T-helper 2 cell treated with Interferon-gamma antibody and Interleukin-4, amounts not matched to agents 100 ng/mL and 5 ng/mL, for 36 hours (primary cell): Measurements from ENCODE around the gene CDK5RAP2. TPM values are rescaled to one million over a fixed set of nuclear protein-coding genes. Genes with fewer than 3 reads are reported as not detected.

Experiments used
- intact Hi-C: fragments of 100-400 bp; cut with micrococcal nuclease; formaldehyde crosslinking; loops from one replicate; pipeline ENCODE4 v1.15.1; 2023
- total RNA-seq: library from RNA; stranded (reverse); gene quantifications from 2 replicates; pipeline ENCODE4 v1.2.3, GENCODE V29; 2022

CDK5RAP2 gene
- total RNA-seq, 1 donor from 2014 or later = 91.6 TPM

DNA sequence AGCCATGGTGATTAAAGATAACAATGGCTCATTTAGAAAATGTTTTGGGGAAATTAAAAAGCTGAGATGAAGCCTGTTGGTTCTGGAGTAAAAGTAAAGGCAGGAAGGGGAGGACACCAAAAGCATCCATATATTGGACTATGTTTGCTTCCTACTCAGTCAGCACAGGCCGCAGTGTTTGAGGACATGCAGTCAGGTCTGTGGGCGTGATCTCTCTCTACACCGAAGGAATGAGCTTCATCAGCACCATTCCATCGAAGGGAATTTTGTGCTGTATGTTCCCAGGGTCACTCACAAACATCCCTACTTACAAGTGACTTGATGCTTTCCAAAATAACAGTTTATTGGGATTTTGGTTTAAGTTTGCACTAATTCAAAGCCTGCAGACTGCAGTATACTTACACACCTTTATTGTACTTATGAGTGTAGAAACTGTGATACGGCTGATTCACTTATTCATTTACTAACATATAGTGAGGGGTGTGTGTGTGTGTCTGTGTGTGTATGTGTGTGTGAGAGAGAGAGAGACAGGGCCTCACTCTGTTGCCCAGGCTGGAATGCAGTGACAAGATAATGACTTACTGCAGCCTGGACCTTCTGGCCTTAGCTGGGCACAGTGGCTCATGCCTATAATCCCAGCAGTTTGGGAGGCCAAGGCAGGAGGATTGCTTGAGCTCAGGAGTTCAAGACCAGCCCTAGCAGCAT lies 13.4 kb upstream of the CDK5RAP2 start:
- intact Hi-C loops = no loop called here

DNA sequence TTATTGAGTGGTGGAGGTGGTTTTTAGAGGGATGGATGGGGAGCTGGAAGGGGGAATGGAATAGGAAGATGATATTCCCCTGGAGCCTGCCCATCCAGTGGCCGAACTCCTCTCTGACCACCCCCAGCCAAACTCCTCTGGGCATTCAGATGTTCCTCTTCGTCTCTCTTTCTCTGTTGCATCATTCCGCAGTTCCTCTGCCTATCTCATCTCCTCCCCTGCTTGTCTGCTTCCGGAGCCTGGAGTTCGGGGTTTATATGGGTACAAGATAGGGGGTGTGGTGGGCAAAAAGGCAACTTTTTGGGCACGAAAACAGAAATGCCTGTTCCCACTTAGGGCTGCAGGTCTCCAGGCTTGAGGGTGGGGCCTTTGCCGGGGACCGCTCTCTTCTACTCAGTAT lies 12.2 kb upstream of the CDK5RAP2 start:
- intact Hi-C loops = no loop called here

- intact Hi-C loops = loop anchor here (10.0 kb wide), 1 partner anchor 617 kb away; the partner anchor contains the start of gene RAB14
These were observed 7.4 kb upstream of the CDK5RAP2 start for GRCh38 chr9:120587328-120587727.

DNA sequence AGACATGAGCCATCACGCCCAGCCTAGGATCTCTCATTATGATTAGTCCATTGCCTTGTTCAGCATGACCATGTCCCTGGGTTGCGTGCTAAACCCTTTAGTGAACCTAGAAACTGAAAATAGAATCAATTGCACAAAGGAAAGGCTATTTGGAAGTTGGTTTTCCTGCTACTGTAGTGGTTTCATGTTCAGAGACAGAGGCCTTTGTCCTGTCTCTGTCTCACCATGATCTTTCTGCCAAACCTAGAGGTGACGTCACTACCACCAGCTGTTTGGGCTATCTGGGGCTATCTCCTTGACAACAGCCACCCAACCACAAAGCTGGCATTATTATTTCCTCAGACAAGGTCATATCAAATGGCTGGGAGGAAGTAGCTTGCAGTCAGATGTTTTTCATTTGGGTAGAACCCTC lies 4.0 kb upstream of the CDK5RAP2 start:
- intact Hi-C loops = loop anchor here (5.0 to 10.0 kb wide), 4 partner anchors 293 to 1508 kb away; partner anchors contain the start of genes PHF19, RAB14 and TTLL11

DNA sequence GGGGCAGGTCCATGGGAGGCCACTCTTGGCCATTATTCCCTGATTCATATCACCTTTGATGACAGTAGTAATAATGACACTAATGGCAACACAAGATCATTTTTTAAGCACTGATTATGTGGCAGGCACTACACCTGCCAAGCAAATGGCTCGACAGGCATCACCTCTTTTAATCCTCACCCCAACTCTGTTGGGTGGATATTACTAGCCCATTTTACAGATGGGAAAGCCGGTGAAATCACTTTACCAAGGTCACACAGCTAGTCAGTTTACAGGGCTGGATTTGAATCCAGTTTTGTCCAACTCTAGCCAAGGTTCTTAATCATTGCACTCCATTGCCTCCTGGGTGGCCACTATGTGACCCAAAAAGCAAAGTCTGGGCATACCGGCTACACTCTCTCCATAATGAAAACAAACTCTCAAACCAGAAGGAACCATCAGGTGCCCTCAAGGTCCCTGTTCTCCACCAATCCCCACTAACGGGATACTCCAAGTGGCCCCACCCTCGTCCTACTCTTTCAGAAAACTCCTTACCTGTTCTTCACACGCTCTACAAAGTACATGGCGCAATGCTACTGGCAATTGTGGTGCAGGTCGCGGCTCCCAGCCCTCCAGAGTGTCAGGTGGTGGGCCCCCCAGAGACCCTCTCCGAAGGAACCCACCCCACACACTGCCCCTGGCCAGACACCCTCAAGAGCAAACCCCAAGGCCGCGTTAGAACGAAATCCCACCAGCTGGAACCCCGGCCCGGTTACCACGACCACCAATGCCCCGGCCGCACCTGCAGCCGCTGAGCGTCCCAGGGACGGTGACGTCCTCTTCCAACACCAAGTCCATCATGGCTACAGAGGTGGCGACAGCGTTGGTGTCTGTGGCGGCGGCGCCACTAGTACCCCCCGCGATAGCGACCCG lies 572 bp downstream of the CDK5RAP2 start:
- intact Hi-C loops = loop anchor here (1.0 to 10.0 kb wide), 6 partner anchors 135 to 1513 kb away; partner anchors contain the start of genes FBXW2, MEGF9, PHF19 and RAB14

DNA sequence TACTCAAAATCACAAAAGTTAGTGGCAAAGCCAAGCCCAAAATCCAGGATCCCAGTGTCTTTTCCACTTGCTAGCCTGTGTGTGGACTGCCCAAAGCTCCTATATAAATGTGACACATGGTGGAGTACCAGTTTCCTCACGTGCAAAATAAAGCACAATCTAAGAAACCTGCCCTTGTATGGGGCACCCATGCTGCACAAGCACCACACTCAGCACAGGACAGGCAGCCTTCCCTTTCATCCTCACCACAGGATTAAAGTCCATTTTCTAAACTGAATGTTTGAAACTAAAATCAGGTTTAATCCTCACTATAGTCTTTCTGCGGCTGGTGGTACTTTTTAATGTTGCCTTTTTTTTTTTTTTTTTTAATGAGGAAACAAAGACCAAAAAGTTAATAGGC lies 5.5 kb downstream of the CDK5RAP2 start:
- intact Hi-C loops = no loop called here

- intact Hi-C loops = no loop called here
These were observed 7.5 kb downstream of the CDK5RAP2 start for GRCh38 chr9:120572472-120572871.

DNA sequence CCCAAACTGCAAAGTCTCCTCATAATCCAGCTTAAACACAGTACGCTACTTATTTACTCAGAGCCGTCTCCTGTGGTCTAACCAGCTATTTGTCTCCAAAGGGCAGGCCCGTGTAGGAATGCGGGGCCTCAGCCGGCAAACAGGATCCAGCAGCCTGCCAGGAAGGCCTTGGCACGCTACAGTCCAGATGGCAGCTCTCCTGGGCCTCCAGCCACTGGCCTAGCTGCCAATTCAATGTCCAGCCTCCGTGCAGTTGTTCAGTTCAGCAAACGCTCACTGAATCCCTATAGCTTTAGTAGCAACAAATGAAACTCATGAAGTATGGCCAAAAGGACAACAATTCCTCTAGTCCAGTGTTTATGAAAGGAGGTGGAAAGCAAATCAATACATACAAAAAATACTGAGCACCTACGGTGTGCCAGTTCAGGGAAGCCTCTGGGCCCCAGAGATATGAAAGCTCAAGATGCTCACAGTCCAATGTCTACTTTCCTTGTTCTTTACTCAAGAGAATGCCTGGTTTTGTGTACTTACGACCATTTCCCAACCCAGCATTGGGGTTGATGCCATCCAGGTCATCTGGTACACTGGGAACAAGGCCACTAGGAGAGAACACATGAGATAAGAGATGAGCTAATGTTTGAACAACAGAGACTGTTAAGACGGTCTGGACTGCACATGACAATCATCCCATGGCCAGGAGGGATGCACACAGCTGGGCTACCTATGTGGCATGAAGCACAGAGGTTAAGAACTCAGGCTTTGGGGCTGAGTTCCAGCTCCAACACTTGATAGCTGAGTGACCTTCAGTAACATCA lies 8.3 kb downstream of the CDK5RAP2 start:
- intact Hi-C loops = no loop called here

- intact Hi-C loops = no loop called here
These were observed 9.7 kb downstream of the CDK5RAP2 start for GRCh38 chr9:120570296-120570695.

DNA sequence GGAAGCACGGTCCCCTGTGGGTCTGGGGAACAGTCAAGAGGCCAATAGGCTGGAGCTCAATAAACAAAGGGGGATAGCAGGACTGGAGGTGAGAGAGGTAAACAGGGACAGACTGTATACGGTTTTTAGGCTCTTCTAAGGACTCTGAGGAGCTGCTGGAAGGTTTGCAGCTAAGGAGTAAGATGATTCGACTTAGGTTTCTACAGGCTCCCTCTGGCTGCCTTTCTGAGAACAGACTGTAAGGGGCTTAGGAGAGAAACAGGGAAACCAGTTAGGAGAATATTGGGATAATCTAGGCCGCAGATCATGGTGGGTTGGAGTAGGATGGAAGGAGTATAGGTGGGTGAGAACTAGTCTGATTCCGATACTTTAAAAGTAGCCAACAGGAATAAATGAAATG lies 10.4 kb downstream of the CDK5RAP2 start:
- intact Hi-C loops = no loop called here

GRCh38 chr9:120568816-120569215 lies 11.2 kb downstream of the CDK5RAP2 start:
- intact Hi-C loops = no loop called here

DNA sequence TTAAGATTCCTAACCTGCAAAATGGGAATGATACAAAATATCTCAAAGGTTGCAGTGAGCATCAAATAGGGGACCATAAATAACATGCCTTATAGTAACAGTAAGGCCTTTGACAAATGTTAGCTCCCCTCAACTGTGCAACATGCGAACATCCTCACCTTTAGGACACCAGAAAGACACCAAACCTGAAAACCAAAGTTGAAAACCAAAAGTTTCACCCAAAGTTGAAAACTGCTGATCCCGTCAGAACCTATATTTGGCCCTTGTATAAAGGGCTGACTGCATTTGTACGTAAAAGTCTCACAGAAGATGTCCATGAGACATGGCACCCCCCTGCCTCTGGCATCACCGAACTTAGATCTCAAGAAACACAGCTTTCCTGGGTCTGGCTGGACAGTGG lies 12.1 kb downstream of the CDK5RAP2 start:
- intact Hi-C loops = no loop called here

GRCh38 chr9:120567081-120567480 lies 12.9 kb downstream of the CDK5RAP2 start:
- intact Hi-C loops = no loop called here

DNA sequence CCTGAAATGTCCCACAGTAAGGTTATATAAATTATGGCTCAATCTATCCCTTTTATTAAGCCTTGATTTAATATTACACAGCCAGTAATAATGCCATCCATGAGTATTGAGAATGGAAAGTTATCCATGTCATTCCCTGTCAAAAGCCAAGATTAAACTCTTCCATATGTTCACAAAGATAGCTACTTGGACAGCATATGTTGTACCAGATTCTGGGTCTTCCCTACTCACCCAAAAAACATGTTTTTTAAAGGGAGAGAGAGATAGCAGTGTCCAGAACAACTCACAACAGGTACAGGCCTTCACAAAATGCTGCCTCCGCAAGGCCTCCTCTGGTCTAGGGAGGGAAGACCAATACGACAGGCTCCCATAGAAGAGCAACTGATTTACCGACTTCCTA lies 15.4 kb downstream of the CDK5RAP2 start:
- intact Hi-C loops = no loop called here

DNA sequence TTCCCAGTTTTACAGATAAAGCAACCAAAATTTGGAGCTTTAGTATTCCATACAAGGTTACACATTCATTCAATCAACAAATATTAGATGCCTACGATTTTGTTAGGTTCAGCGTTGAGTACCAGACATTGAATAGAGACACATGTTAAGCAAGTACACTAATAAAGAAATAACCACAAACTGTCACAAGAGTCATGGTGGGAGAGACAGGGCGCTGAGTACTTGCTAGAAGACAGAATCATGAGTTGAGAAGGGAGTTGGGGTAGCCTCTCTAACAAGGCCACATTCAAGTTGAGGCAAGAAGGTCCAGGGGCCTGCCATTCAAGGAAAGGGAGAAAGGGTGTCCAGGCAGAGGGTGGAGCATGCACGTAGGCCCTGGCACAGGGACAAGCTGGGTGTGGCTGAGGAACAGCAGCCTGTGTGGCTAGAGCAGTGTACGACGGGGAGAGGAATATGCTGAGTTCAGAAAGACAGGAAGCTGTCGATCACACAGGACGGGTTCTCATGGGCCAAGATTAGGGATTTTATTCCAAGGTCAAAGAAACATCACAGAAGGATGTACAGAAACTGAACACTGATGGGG lies 17.0 kb downstream of the CDK5RAP2 start:
- intact Hi-C loops = no loop called here

- intact Hi-C loops = no loop called here
These were observed 18.3 kb downstream of the CDK5RAP2 start for GRCh38 chr9:120561709-120562108.

DNA sequence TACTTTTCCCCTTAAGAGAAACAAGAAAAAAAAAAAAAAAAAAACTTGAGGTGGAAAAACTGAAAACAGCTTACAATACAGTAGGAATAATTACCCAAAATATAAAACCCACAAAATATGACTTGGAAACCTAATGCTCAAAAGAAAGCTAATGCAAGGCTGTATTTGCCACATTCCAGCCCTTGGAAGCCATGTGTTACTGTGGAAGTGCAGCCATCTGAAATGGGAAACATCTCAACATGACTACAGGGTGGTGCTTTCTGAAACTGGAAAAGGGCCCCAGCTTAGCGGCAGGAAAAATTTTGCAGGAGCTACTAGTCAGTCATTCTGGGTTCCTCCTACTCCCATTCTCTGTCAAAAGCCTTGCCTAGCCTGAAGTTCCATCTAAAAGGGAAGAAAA lies 20.4 kb downstream of the CDK5RAP2 start:
- intact Hi-C loops = no loop called here

- intact Hi-C loops = no loop called here
These were observed 21.5 kb downstream of the CDK5RAP2 start for GRCh38 chr9:120558454-120558853.

DNA sequence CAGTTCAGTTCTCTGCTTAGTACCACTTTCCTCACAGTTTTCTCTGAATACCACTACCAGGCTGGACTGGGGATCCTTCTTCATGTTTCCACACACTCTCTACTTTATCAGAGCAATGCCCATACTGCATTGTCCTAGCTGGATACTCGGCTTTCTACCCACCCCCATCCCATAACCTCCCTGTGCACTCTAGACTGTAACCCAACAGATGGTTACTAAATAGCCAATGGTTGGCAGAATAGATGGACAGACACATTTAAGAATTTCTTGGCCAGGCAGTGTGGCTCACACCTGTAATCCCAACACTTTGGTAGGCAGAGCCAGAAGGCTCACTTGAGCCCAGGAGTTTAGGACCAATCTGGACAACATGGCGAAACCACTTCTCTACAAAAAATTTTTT lies 22.8 kb downstream of the CDK5RAP2 start:
- intact Hi-C loops = no loop called here

- intact Hi-C loops = no loop called here
These were observed 23.2 kb downstream of the CDK5RAP2 start for GRCh38 chr9:120556775-120557174.

DNA sequence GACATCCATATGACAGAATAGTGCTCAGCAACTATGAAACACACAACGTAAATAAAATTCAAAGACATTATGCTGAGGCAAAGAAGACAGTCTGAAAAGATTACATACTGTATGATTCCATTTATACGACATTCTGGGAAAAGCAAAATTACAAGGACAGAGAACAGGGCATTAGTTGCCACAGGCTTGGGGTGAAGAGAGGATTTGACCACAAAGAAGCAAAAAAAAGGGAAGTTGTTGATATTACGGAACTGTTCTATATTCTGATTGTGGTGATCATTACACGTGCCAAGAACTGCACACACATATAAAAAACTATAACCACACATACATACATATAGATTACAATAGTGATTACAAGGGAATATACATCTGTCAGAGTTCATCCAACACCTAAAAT lies 24.1 kb downstream of the CDK5RAP2 start:
- intact Hi-C loops = no loop called here
